ENCODE data around the gene FAM184B. TPM values are rescaled to one million over a fixed set of nuclear protein-coding genes. Genes with fewer than 3 reads are reported as not detected.

The FAM184B gene
- total and polyA plus RNA-seq, 10 donors, result 0.03 to 0.04 (median 0.03) TPM; not detected in 7

- Histone ChIP-seq H3K27me3 (replicated peaks in 1 of 7) (no peaks in the 10 kb centered on the region), H3K36me3 (peaks cover 0 to 100% (median 93%) of the 10 kb centered on the region in 6 donors), H3K4me1 (no peaks in the 10 kb centered on the region), H3K9me3 (no peaks in the 10 kb centered on the region), H3K27ac (no peak overlapping the region), H3K4me3 (no peak overlapping the region)
- intact Hi-C loops (cut with DNase I; ENCODE audit: low total_unique reads), result no loop called here
- TF ChIP-seq CTCF (IDR thresholded peaks at IDR 0.05 in 8 of 11, conservative IDR thresholded peaks at IDR 0.05 in 3 of 11) (no peak), POLR2AphosphoS5 (IDR thresholded peaks at IDR 0.05) (no peak), POLR2A (IDR thresholded peaks at IDR 0.05) (no peak)
- 92 to 98% (median 96%) methylated on average over 4 of the region's 4 CpGs for WGBS, 5 donors
- DNase-seq, result no peak
Observed at GRCh38 chr4:17630228-17630627, 151.2 kb downstream of the FAM184B start.

- no peak for DNase-seq
- Histone ChIP-seq H3K27ac (no peak overlapping the region), H3K36me3 (peaks cover 7 to 100% (median 97%) of the 10 kb centered on the region in 6 donors), H3K9me3 (no peaks in the 10 kb centered on the region), H3K27me3 (replicated peaks in 1 of 7) (no peaks in the 10 kb centered on the region), H3K4me3 (no peak overlapping the region), H3K4me1 (peaks cover 0 to 6% (median under 1%) of the 10 kb centered on the region in 6 donors)
- TF ChIP-seq POLR2AphosphoS5 (IDR thresholded peaks at IDR 0.05), result no peak
- no peak for TF ChIP-seq POLR2A (IDR thresholded peaks at IDR 0.05)
- no peak for TF ChIP-seq CTCF (IDR thresholded peaks at IDR 0.05 in 8 of 11, conservative IDR thresholded peaks at IDR 0.05 in 3 of 11)
- intact Hi-C loops (cut with DNase I; ENCODE audit: low total_unique reads), result no loop called here
- 84 to 100% (median 92%) methylated on average over 2 of the region's 2 CpGs for WGBS, 5 donors
Observed at GRCh38 chr4:17624821-17625220, 156.6 kb downstream of the FAM184B start.

GRCh38 chr4:17623451-17624001 lies 157.9 kb downstream of the FAM184B start:
- H3K36me3 ChIP-seq, result peaks cover 7 to 100% (median 93%) of the 10 kb centered on the region in 6 donors
- 87 to 96% (median 90%) methylated on average over 7 of the region's 7 CpGs for WGBS, 5 donors
- H3K27me3 ChIP-seq (replicated peaks in 1 of 7), result no peaks in the 10 kb centered on the region
- H3K9me3 ChIP-seq, result no peaks in the 10 kb centered on the region
- peaks cover 7 to 19% (median 13%) of the 10 kb centered on the region in 6 donors for H3K4me1 ChIP-seq
- no peak overlapping the region for H3K27ac ChIP-seq
- TF ChIP-seq POLR2A (IDR thresholded peaks at IDR 0.05) (no peak), POLR2AphosphoS5 (IDR thresholded peaks at IDR 0.05) (peak in 1 of 3 donors; percentile 30)
- intact Hi-C loops (cut with DNase I; ENCODE audit: low total_unique reads), result no loop called here
- H3K4me3 ChIP-seq, result no peak overlapping the region
- no peak for DNase-seq

GRCh38 chr4:17619416-17620105 lies 161.9 kb downstream of the FAM184B start:
- intact Hi-C loops (cut with DNase I; ENCODE audit: low total_unique reads), result no loop called here
- no peak overlapping the region for H3K4me3 ChIP-seq
- DNase-seq, result no peak
- peaks cover 7 to 86% (median 65%) of the 10 kb centered on the region in 6 donors for H3K36me3 ChIP-seq
- no peaks in the 10 kb centered on the region for H3K27me3 ChIP-seq (replicated peaks in 1 of 7)
- TF ChIP-seq POLR2A (IDR thresholded peaks at IDR 0.05) (no peak), POLR2AphosphoS5 (IDR thresholded peaks at IDR 0.05) (no peak), CTCF (IDR thresholded peaks at IDR 0.05 in 8 of 11, conservative IDR thresholded peaks at IDR 0.05 in 3 of 11) (no peak)
- no peak overlapping the region for H3K27ac ChIP-seq
- peaks cover 24 to 55% (median 47%) of the 10 kb centered on the region in 6 donors for H3K4me1 ChIP-seq
- WGBS, 5 donors, result 72 to 87% (median 81%) methylated on average over 7 of the region's 7 CpGs
- H3K9me3 ChIP-seq, result no peaks in the 10 kb centered on the region

All from spleen (tissue), 11 donors.